GM10266 (cell line): ENCODE data around the gene ZDHHC6.

Source experiments
- DNase-seq: peaks from one replicate; pipeline ENCODE4 v3.0.0; 2012; ENCODE audit errors: extremely low spot score
- TF ChIP-seq, protein P1 (sequence below): IDR thresholded peaks from 2 replicates; pipeline ENCODE4 v1.5.1; 2012; ENCODE audit warnings: mild to moderate bottlenecking, low read depth; ENCODE audit not compliant: control insufficient read depth, insufficient read depth; ENCODE audit errors: missing control alignments

ZDHHC6 gene

DNA sequence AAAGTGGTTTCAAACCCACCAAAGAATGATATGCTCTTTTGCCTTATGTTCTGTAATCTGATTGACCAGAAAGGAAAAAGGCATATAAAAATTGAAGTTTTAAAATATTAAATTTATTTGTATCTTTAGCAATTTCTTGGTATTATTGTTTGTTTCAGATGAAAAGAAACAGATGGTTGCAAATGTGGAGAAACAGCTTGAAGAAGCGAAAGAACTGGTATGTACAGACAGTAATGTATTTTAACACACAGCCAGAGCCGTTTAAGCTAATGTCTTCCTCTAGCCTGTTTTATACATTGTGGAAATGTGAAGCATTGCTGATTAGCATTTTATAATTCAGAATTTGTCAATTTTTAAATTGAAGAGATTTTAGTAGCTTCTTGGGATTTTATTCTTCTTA is 13.7 kb upstream of the ZDHHC6 start:
- TF ChIP-seq, protein P1, sequence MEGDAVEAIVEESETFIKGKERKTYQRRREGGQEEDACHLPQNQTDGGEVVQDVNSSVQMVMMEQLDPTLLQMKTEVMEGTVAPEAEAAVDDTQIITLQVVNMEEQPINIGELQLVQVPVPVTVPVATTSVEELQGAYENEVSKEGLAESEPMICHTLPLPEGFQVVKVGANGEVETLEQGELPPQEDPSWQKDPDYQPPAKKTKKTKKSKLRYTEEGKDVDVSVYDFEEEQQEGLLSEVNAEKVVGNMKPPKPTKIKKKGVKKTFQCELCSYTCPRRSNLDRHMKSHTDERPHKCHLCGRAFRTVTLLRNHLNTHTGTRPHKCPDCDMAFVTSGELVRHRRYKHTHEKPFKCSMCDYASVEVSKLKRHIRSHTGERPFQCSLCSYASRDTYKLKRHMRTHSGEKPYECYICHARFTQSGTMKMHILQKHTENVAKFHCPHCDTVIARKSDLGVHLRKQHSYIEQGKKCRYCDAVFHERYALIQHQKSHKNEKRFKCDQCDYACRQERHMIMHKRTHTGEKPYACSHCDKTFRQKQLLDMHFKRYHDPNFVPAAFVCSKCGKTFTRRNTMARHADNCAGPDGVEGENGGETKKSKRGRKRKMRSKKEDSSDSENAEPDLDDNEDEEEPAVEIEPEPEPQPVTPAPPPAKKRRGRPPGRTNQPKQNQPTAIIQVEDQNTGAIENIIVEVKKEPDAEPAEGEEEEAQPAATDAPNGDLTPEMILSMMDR: no peak
- no peak for DNase-seq

- TF ChIP-seq, protein P1: no peak
- no peak for DNase-seq
These were observed 9.8 kb upstream of the ZDHHC6 start for GRCh38 chr10:112456533-112456932.

GRCh38 chr10:112454910-112455779 is 8.4 kb upstream of the ZDHHC6 start:
- no peak for DNase-seq
- TF ChIP-seq, protein P1: no peak

GRCh38 chr10:112448888-112449287 is 2.2 kb upstream of the ZDHHC6 start:
- TF ChIP-seq, protein P1: no peak
- DNase-seq: no peak

- TF ChIP-seq, protein P1: no peak
- DNase-seq: no peak
These were observed 860 bp upstream of the ZDHHC6 start for GRCh38 chr10:112447620-112447928.

- TF ChIP-seq, protein P1: no peak
- no peak for DNase-seq
These were observed 459 bp downstream of the ZDHHC6 start for GRCh38 chr10:112446055-112446854.

GRCh38 chr10:112442063-112442462 is 4.7 kb downstream of the ZDHHC6 start:
- DNase-seq: no peak
- TF ChIP-seq, protein P1: no peak
